ENCODE measurements around the gene DPF1.

DNA sequence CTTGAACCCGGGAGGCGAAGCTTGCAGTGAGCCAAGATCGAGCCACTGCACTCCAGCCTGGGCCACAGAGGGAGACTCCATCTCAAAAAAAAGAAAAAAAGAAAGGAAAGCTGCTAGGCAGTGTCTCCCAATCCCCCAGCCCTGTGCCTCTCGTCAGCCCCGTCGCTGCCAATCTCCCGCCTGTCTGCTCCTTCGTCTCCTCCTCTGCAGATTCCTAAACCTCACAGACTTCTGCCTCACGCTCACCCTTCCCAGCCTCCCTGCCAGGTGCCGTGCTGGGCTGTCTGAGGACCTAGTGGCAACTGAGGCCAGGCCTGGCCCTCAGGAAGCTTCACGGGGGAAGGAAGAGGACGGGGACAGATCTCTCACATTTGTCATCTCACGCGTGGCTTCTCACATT lies 21.5 kb downstream of the DPF1 start:
- TF ChIP-seq, protein P1, sequence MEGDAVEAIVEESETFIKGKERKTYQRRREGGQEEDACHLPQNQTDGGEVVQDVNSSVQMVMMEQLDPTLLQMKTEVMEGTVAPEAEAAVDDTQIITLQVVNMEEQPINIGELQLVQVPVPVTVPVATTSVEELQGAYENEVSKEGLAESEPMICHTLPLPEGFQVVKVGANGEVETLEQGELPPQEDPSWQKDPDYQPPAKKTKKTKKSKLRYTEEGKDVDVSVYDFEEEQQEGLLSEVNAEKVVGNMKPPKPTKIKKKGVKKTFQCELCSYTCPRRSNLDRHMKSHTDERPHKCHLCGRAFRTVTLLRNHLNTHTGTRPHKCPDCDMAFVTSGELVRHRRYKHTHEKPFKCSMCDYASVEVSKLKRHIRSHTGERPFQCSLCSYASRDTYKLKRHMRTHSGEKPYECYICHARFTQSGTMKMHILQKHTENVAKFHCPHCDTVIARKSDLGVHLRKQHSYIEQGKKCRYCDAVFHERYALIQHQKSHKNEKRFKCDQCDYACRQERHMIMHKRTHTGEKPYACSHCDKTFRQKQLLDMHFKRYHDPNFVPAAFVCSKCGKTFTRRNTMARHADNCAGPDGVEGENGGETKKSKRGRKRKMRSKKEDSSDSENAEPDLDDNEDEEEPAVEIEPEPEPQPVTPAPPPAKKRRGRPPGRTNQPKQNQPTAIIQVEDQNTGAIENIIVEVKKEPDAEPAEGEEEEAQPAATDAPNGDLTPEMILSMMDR (IDR thresholded peaks at IDR 0.05) = no peak
- TF ChIP-seq POLR2A (IDR thresholded peaks at IDR 0.05) (no peak), EP300 (IDR thresholded peaks at IDR 0.05; ENCODE audit: low read depth) (no peak)
